ENCODE measurements around the gene AMIGO1.

Gene AMIGO1

GRCh38 chr1:109522026-109522425 lies 12.5 kb upstream of the AMIGO1 start:
- DNase-seq (no peak), ATAC-seq (ENCODE audit: insufficient read depth, low read depth) (no peak)
- Histone ChIP-seq H4K20me1 (ENCODE audit: insufficient read depth, low read length) (no peaks in the 10 kb centered on the region), H3K4me3 (ENCODE audit: low read depth in 1 of 2, low read length in 2 of 2) (no peak overlapping the region), H3K4me1 (ENCODE audit: insufficient read depth, low read length) (no peaks in the 10 kb centered on the region), H2AFZ (ENCODE audit: low read depth, low read length) (no peak overlapping the region), H3K27me3 (ENCODE audit: insufficient read depth, low read length, poor library complexity) (peaks cover 7% of the 10 kb centered on the region), H3K4me2 (ENCODE audit: insufficient read depth, low read length) (no peak overlapping the region), H3K9ac (ENCODE audit: low read depth, low read length) (no peak overlapping the region), H3K27ac (ENCODE audit: low read length) (no peak overlapping the region), H3K36me3 (ENCODE audit: insufficient read depth, low read length) (no peaks in the 10 kb centered on the region), H3K9me3 (ENCODE audit: insufficient read depth, low read length, severe bottlenecking) (no peaks in the 10 kb centered on the region), H3K79me2 (ENCODE audit: insufficient read depth, low read length) (no peaks in the 10 kb centered on the region)
- TF ChIP-seq CTCF (IDR thresholded peaks at IDR 0.05; ENCODE audit: borderline replicate concordance, extremely low read depth, low read length, poor library complexity, severe bottlenecking) (no peak), EZH2 (IDR thresholded peaks at IDR 0.05; ENCODE audit: borderline replicate concordance, low read depth, low read length, severe bottlenecking) (no peak)

GRCh38 chr1:109521002-109521951 lies 11.8 kb upstream of the AMIGO1 start:
- no peaks in the 10 kb centered on the region for H3K9me3 ChIP-seq (ENCODE audit: insufficient read depth, low read length, severe bottlenecking)
- no peaks in the 10 kb centered on the region for H3K36me3 ChIP-seq (ENCODE audit: insufficient read depth, low read length)
- no peaks in the 10 kb centered on the region for H3K4me1 ChIP-seq (ENCODE audit: insufficient read depth, low read length)
- no peak overlapping the region for H3K27ac ChIP-seq (ENCODE audit: low read length)
- TF ChIP-seq EZH2 (IDR thresholded peaks at IDR 0.05; ENCODE audit: borderline replicate concordance, low read depth, low read length, severe bottlenecking) (no peak), CTCF (IDR thresholded peaks at IDR 0.05; ENCODE audit: borderline replicate concordance, extremely low read depth, low read length, poor library complexity, severe bottlenecking) (no peak)
- no peak overlapping the region for H3K4me3 ChIP-seq (ENCODE audit: low read depth in 1 of 2, low read length in 2 of 2)
- no peak for DNase-seq
- no peak overlapping the region for H3K4me2 ChIP-seq (ENCODE audit: insufficient read depth, low read length)
- no peak overlapping the region for H3K9ac ChIP-seq (ENCODE audit: low read depth, low read length)
- no peaks in the 10 kb centered on the region for H4K20me1 ChIP-seq (ENCODE audit: insufficient read depth, low read length)
- ATAC-seq (ENCODE audit: insufficient read depth, low read depth): no peak
- no peak overlapping the region for H2AFZ ChIP-seq (ENCODE audit: low read depth, low read length)
- no peaks in the 10 kb centered on the region for H3K79me2 ChIP-seq (ENCODE audit: insufficient read depth, low read length)
- H3K27me3 ChIP-seq (ENCODE audit: insufficient read depth, low read length, poor library complexity): peaks cover 7% of the 10 kb centered on the region

- Histone ChIP-seq H3K9me3 (ENCODE audit: insufficient read depth, low read length, severe bottlenecking) (no peaks in the 10 kb centered on the region), H3K27me3 (ENCODE audit: insufficient read depth, low read length, poor library complexity) (peaks cover 6% of the 10 kb centered on the region), H3K4me3 (ENCODE audit: low read depth in 1 of 2, low read length in 2 of 2) (no peak overlapping the region), H3K4me1 (ENCODE audit: insufficient read depth, low read length) (no peaks in the 10 kb centered on the region), H2AFZ (ENCODE audit: low read depth, low read length) (no peak overlapping the region), H3K27ac (ENCODE audit: low read length) (no peak overlapping the region), H4K20me1 (ENCODE audit: insufficient read depth, low read length) (no peaks in the 10 kb centered on the region), H3K79me2 (ENCODE audit: insufficient read depth, low read length) (no peaks in the 10 kb centered on the region), H3K36me3 (ENCODE audit: insufficient read depth, low read length) (no peaks in the 10 kb centered on the region), H3K9ac (ENCODE audit: low read depth, low read length) (no peak overlapping the region), H3K4me2 (ENCODE audit: insufficient read depth, low read length) (no peak overlapping the region)
- DNase-seq (no peak), ATAC-seq (ENCODE audit: insufficient read depth, low read depth) (no peak)
- TF ChIP-seq EZH2 (IDR thresholded peaks at IDR 0.05; ENCODE audit: borderline replicate concordance, low read depth, low read length, severe bottlenecking) (no peak), CTCF (IDR thresholded peaks at IDR 0.05; ENCODE audit: borderline replicate concordance, extremely low read depth, low read length, poor library complexity, severe bottlenecking) (no peak)
Observed at GRCh38 chr1:109517337-109517736, 7.8 kb upstream of the AMIGO1 start.
